Natural killer cell treated with Interleukin-12 subunit alpha and Interleukin-12 subunit beta and Interleukin-15 and Interleukin-18, amount 100 ng/mL, for 72 hours (primary cell): ENCODE data around the gene GLYR1. TPM values are rescaled to one million over a fixed set of nuclear protein-coding genes. Genes with fewer than 3 reads are reported as not detected.

ENCODE experiments used
- ATAC-seq, 2 donors: fragments of 150-1000 bp; cut with Tn5 transposase in 1 of 2; sonication (Bioruptor Pico), chemical (Tn5 transposase) in 1 of 2; 2 replicates each; pipeline ENCODE4 v1.10.0; 2021
- DNase-seq: peaks from one replicate; pipeline ENCODE4 v3.0.0; 2022; ENCODE audit warnings: low spot score
- H3K27ac Mint-ChIP-seq, 2 donors: 1 replicate in 1 of 2; 2 replicates in 1 of 2; pipeline ENCODE4 v1.8.0; 2022; ENCODE audit warnings: mixed read lengths in 2 of 2, mild to moderate bottlenecking in 1 of 2, moderate library complexity in 1 of 2
- H3K27me3 Mint-ChIP-seq, 2 donors: 1 replicate in 1 of 2; 2 replicates in 1 of 2; pipeline ENCODE4 v1.8.0; 2022; ENCODE audit warnings: mixed read lengths in 2 of 2
- H3K36me3 Mint-ChIP-seq: one replicate; pipeline ENCODE4 v1.8.0; 2022; ENCODE audit warnings: mixed read lengths
- H3K4me1 Mint-ChIP-seq, 2 donors: 1 replicate in 1 of 2; 2 replicates in 1 of 2; pipeline ENCODE4 v1.8.0; 2022; ENCODE audit warnings: low read depth in 2 of 2, mixed read lengths in 2 of 2, mild to moderate bottlenecking in 1 of 2
- H3K4me3 Mint-ChIP-seq: one replicate; pipeline ENCODE4 v1.8.0; 2022; ENCODE audit warnings: mixed read lengths
- H3K9me3 Mint-ChIP-seq: 2 replicates; pipeline ENCODE4 v1.8.0; 2022; ENCODE audit warnings: mixed read lengths
- total RNA-seq, 2 donors: library from RNA; stranded (reverse); gene quantifications; one replicate each; pipeline ENCODE4 v1.2.3, GENCODE V29; 2022

GLYR1 gene
- total RNA-seq, 2 donors from 2014 or later: 126 to 156 TPM

GRCh38 chr16:4850211-4850610, 3.1 kb upstream of the GLYR1 start:
- peaks cover 43 to 44% of the 10 kb centered on the region in 2 donors for H3K4me1 Mint-ChIP-seq

GRCh38 chr16:4847774-4848587, 893 bp upstream of the GLYR1 start:
- H3K36me3 Mint-ChIP-seq: peaks cover 11% of the 10 kb centered on the region
- no peaks in the 10 kb centered on the region for H3K9me3 Mint-ChIP-seq
- H3K27me3 Mint-ChIP-seq: no peaks in the 10 kb centered on the region

More at GRCh38 chr16:4850211-4850610, 3.1 kb upstream of the GLYR1 start:
- H3K27me3 Mint-ChIP-seq: no peaks in the 10 kb centered on the region
- H3K27ac Mint-ChIP-seq: peak overlapping the region in 1 of 2 donors; percentile 2
- H3K36me3 Mint-ChIP-seq: peaks cover 11% of the 10 kb centered on the region
- H3K4me3 Mint-ChIP-seq: no peak overlapping the region
- DNase-seq (no peak), ATAC-seq (no peak)
- no peaks in the 10 kb centered on the region for H3K9me3 Mint-ChIP-seq

GRCh38 chr16:4846503-4846900, 586 bp downstream of the GLYR1 start:
- Mint-ChIP-seq H3K4me1 (peaks cover 41 to 42% of the 10 kb centered on the region in 2 donors), H3K27ac (peak overlapping the region; percentile 80 to 88), H3K4me3 (peak overlapping the region; percentile 99), H3K27me3 (no peaks in the 10 kb centered on the region), H3K9me3 (no peaks in the 10 kb centered on the region), H3K36me3 (peaks cover 11% of the 10 kb centered on the region)
- DNase-seq (no peak), ATAC-seq (peak in 1 of 2 donors; percentile 3)

More at GRCh38 chr16:4847774-4848587, 893 bp upstream of the GLYR1 start:
- Mint-ChIP-seq H3K4me3 (peak overlapping the region; percentile 96), H3K4me1 (peaks cover 44% of the 10 kb centered on the region in 2 donors), H3K27ac (peak overlapping the region; percentile 53 to 80)
- ATAC-seq: peak; percentile 4 to 34
- DNase-seq: no peak

- peaks cover 17 to 21% of the 10 kb centered on the region in 2 donors for H3K4me1 Mint-ChIP-seq
- H3K9me3 Mint-ChIP-seq: no peaks in the 10 kb centered on the region
- peaks cover 25% of the 10 kb centered on the region for H3K36me3 Mint-ChIP-seq
- no peak for DNase-seq
- ATAC-seq: no peak
- H3K27me3 Mint-ChIP-seq: no peaks in the 10 kb centered on the region
- H3K27ac Mint-ChIP-seq: no peak overlapping the region
- H3K4me3 Mint-ChIP-seq: no peak overlapping the region
Measured at GRCh38 chr16:4840984-4841383, 6.1 kb downstream of the GLYR1 start.

- Mint-ChIP-seq H3K9me3 (no peaks in the 10 kb centered on the region), H3K27ac (no peak overlapping the region), H3K36me3 (peaks cover 19% of the 10 kb centered on the region), H3K4me1 (peaks cover 8 to 14% of the 10 kb centered on the region in 2 donors), H3K27me3 (no peaks in the 10 kb centered on the region), H3K4me3 (no peak overlapping the region)
- ATAC-seq: no peak
- DNase-seq: no peak
Measured at GRCh38 chr16:4839942-4840341, 7.1 kb downstream of the GLYR1 start.

- no peaks in the 10 kb centered on the region for H3K9me3 Mint-ChIP-seq
- ATAC-seq (no peak), DNase-seq (no peak)
- peaks cover 8 to 12% of the 10 kb centered on the region in 2 donors for H3K4me1 Mint-ChIP-seq
- H3K36me3 Mint-ChIP-seq: peaks cover 20% of the 10 kb centered on the region
- H3K27me3 Mint-ChIP-seq: no peaks in the 10 kb centered on the region
- H3K4me3 Mint-ChIP-seq: no peak overlapping the region
- H3K27ac Mint-ChIP-seq: no peak overlapping the region
Measured at GRCh38 chr16:4837733-4838501, 9.2 kb downstream of the GLYR1 start.

- H3K4me1 Mint-ChIP-seq: peaks cover 8 to 14% of the 10 kb centered on the region in 2 donors
- DNase-seq (no peak), ATAC-seq (no peak)
- no peak overlapping the region for H3K4me3 Mint-ChIP-seq
- H3K27me3 Mint-ChIP-seq: no peaks in the 10 kb centered on the region
- no peaks in the 10 kb centered on the region for H3K9me3 Mint-ChIP-seq
- peaks cover 31% of the 10 kb centered on the region for H3K36me3 Mint-ChIP-seq
- H3K27ac Mint-ChIP-seq: peak overlapping the region in 1 of 2 donors; percentile 36
Measured at GRCh38 chr16:4836727-4837126, 10.4 kb downstream of the GLYR1 start.

GRCh38 chr16:4833584-4833983, 13.5 kb downstream of the GLYR1 start:
- Mint-ChIP-seq H3K4me3 (no peak overlapping the region), H3K27ac (no peak overlapping the region), H3K4me1 (peaks cover 0 to 17% of the 10 kb centered on the region in 2 donors), H3K36me3 (peaks cover 32% of the 10 kb centered on the region), H3K9me3 (no peaks in the 10 kb centered on the region), H3K27me3 (no peaks in the 10 kb centered on the region)
- ATAC-seq (no peak), DNase-seq (no peak)

- Mint-ChIP-seq H3K9me3 (no peaks in the 10 kb centered on the region), H3K27ac (no peak overlapping the region), H3K4me1 (peaks cover 0 to 17% of the 10 kb centered on the region in 2 donors), H3K4me3 (no peak overlapping the region), H3K36me3 (peaks cover 32% of the 10 kb centered on the region), H3K27me3 (no peaks in the 10 kb centered on the region)
- DNase-seq (no peak), ATAC-seq (no peak)
Measured at GRCh38 chr16:4832698-4833343, 14.3 kb downstream of the GLYR1 start.

GRCh38 chr16:4831616-4832015, 15.5 kb downstream of the GLYR1 start:
- Mint-ChIP-seq H3K9me3 (no peaks in the 10 kb centered on the region), H3K4me1 (peaks cover 0 to 14% of the 10 kb centered on the region in 2 donors)
- DNase-seq: no peak

GRCh38 chr16:4830408-4830807, 16.7 kb downstream of the GLYR1 start:
- DNase-seq: no peak
- peaks cover 0 to 11% of the 10 kb centered on the region in 2 donors for H3K4me1 Mint-ChIP-seq
- peaks cover 26% of the 10 kb centered on the region for H3K36me3 Mint-ChIP-seq
- no peaks in the 10 kb centered on the region for H3K9me3 Mint-ChIP-seq
- H3K27ac Mint-ChIP-seq: no peak overlapping the region
- no peak for ATAC-seq
- no peaks in the 10 kb centered on the region for H3K27me3 Mint-ChIP-seq
- no peak overlapping the region for H3K4me3 Mint-ChIP-seq

More at GRCh38 chr16:4831616-4832015, 15.5 kb downstream of the GLYR1 start:
- Mint-ChIP-seq H3K27me3 (no peaks in the 10 kb centered on the region), H3K4me3 (no peak overlapping the region), H3K27ac (no peak overlapping the region), H3K36me3 (peaks cover 31% of the 10 kb centered on the region)
- ATAC-seq: no peak

GRCh38 chr16:4828567-4829321, 18.3 kb downstream of the GLYR1 start:
- no peak overlapping the region for H3K27ac Mint-ChIP-seq
- no peaks in the 10 kb centered on the region for H3K27me3 Mint-ChIP-seq
- peaks cover 35% of the 10 kb centered on the region for H3K36me3 Mint-ChIP-seq
- H3K4me3 Mint-ChIP-seq: no peak overlapping the region
- H3K9me3 Mint-ChIP-seq: no peaks in the 10 kb centered on the region
- ATAC-seq: no peak
- DNase-seq: no peak
- peaks cover 0 to 17% of the 10 kb centered on the region in 2 donors for H3K4me1 Mint-ChIP-seq

GRCh38 chr16:4826980-4827379, 20.1 kb downstream of the GLYR1 start:
- DNase-seq (no peak), ATAC-seq (no peak)
- Mint-ChIP-seq H3K27ac (no peak overlapping the region), H3K36me3 (peaks cover 31% of the 10 kb centered on the region), H3K4me3 (no peak overlapping the region), H3K27me3 (no peaks in the 10 kb centered on the region), H3K9me3 (no peaks in the 10 kb centered on the region), H3K4me1 (peaks cover 0 to 14% of the 10 kb centered on the region in 2 donors)
